GM21423 (cell line): ENCODE results near the gene NR1I2.

Experiments
- ATAC-seq: cut with Tn5 transposase; IDR thresholded peaks from one replicate; pipeline ENCODE4 v1.9.1; 2021; ENCODE audit warnings: mild to moderate bottlenecking, moderate library complexity; ENCODE audit not compliant: unreplicated experiment

The NR1I2 gene

DNA sequence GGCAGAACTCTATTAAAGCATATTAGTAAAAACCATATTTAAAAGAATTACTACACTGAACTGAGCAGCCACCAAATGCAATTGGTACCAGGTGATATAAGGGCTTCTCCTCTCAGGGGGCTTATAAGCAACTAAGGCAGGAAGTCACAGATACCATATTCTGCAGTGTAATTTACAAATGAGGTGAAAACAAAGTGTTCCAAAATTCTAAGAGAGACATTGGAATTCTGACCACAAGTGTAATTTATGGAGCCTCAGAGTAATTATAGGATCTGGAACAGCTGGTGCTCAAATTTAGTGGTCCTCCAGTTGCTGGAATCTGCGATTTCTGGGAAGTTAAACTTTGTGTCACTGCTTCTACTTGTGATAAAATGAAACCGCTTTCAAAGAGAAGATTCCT lies 3.1 kb upstream of the NR1I2 start:
- ATAC-seq = no peak

DNA sequence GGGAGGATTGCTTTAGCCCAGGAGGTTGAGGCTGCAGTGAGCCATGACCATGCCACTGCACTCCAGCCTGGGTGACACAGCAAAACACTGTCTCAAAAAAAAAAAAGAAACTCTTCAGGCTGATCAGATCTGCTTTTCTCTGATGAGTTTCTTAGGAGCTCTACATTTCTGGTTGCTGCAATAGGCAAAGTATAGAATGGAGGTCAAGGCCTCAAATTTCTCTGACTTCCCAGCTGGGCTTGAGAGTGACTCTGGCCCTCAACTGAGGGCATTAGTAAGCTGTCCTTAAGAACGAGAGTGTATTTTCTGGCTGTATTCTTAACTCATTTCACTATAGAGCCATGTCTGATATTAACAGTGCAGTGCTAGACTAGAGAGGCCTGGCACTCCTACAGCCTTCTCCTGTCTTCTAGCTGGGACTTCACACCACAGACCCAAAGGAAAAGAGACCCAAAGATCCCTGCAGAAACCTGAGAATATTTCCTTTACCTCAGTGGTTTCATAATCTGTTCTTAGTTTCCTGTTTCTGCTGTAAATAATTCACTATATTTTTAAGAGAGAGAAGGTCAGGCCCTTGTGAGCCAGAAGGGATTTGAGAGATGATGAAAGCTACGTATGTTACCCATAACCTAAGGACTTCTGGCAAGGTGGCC lies 2.0 kb upstream of the NR1I2 start:
- ATAC-seq = peak; percentile 92

DNA sequence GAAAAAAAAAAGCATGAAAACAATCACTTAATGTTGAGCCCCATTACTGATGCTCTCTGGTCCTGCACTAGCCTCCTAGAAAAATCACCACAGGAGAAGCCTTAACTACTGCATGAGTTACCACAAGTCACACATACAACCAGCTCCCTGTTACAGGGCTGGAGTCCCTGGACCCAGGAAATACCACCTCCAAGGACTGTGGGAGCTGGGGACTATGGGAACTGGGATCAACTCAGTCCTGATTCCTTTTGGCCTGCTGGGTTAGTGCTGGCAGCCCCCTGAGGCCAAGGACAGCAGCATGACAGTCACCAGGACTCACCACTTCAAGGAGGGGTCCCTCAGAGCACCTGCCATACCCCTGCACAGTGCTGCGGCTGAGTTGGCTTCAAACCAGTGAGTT lies 559 bp downstream of the NR1I2 start:
- ATAC-seq = no peak

DNA sequence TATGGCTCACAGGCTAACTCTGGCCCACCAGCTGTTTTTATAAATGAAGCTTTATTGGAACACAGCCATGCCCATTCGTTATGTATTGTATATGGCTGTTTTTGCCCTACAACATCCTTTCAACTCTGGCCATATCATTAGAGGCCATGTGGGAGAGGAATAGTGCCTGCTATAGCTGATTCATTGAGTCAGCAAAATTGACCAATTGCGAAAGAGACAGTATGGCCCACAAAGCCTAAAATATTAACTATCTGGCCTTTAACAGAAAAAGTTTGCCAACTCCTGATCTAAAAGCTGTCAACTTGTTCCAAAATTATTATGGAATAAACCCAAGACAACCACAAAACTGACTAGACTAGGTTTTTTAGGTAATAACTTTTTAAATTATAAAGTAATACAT lies 1.4 kb downstream of the NR1I2 start:
- ATAC-seq = no peak

DNA sequence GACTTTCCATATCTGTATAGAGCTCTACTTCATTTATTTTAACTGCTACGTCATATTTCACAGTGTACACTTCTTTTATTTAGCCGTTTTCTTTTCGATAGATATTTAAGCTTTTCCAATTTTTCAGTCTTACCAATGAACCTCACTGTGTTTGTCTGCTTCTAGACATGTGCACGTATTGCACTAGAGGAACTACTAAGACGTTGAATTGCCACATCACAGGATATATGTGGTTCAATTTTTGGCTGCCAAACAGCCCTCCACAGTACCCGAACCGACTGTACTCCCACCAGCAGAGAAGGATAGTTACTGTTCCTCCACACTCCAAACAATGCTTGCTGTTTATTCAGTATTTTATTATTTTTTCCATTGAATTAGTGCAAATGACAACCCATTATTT lies 2.0 kb downstream of the NR1I2 start:
- ATAC-seq = no peak

DNA sequence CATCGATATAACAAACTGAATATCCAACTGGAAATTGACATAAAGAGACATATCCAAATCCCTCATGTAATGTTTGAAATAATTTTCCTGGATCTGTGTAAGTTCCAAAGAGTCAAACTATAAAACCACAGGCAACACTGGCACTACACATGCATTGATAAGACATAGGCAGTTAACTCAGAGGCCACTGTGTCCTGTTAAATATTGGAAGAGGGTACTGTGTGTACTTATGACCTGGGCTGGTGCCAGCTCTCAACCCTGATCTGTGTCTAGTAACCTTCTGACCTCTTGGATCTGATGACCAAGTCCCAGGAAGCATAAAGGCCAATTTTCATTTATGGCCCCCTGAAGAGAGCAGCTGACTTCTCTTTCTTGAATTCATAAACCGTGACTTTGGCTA lies 4.5 kb downstream of the NR1I2 start:
- no peak for ATAC-seq

DNA sequence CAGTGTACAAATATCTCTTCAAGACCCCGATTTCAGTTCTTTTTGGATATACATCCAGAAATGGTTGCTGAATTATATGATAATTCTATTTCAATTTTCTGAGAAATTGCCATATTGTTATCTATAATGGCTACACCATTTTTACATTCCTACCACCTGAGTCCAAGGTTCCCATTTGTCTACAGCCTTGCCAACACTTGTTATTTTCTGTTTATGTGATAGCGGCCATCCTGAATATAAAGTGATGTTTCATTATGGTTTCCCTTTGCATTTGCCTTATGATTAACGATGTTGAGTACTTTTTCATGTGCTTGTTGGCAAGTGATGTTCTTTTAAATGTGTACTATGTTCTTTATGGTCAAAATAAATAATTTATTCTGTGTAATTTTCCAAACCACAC lies 8.5 kb downstream of the NR1I2 start:
- no peak for ATAC-seq

DNA sequence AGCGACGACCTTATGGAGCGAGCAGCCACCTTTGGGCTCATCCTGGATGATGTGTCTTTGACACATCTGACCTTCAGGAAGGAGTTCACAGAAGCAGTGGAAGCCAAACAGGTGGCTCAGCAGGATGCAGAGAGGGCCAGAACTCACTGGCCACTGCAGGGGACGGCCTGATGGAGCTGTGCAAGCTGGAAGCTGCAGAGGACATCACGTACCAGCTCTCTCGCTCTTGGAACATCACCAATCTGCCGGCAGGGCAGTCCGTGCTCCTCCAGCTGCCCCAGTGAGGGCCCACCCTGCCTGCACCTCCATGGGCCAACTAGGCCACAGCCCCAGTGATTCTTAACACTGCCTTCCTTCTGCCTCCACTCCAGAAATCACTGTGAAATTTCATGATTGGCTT lies 10.4 kb downstream of the NR1I2 start:
- no peak for ATAC-seq

DNA sequence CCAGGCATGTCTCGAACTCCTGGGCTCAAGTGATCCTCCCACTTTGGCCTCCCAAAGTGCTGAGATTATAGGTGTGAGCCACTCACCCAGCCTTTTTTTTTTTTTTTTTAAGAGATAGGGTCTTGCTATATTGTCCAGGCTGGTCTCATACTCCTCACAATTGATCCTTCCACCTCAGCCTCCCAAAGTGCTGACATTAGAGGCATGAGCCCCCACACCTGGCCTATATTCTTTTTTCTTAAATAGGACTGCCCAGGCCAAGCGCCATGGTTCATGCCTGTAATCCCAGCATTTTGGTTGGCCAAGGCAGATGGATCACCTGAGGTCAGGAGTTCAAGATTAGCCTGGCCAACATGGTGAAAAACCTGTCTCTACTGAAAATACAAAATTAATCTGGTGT lies 12.5 kb downstream of the NR1I2 start:
- no peak for ATAC-seq

DNA sequence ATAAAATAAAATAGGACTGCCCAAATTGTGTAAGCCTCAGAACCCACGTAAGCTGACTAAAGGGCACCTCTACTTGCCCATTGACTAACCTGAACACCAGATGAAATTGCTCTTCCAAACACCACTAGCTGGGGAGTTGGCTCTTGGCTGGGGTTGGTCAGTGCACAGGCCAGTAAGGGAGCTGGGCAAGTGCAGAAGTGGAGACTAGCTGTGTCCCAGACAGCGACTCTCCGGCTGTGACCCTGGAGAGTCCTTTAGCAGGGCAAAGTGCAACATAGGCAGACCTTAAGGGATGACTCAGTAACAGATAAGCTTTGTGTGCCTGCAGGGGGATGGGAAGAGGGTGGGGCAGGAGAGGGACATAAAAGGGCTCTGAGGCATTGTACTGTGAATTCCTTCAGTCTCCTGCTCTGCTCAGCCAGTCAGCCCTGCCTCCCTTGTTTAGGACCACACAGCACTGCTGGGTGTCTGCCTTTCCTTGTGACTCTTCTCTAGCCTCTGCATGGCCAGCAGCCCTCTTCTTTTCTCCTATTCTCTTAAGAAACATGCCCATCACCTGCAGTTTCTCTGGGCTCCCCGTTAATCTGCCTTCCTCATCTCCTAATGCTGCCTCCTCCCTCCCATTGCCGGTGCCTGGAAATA lies 13.2 kb downstream of the NR1I2 start:
- no peak for ATAC-seq

DNA sequence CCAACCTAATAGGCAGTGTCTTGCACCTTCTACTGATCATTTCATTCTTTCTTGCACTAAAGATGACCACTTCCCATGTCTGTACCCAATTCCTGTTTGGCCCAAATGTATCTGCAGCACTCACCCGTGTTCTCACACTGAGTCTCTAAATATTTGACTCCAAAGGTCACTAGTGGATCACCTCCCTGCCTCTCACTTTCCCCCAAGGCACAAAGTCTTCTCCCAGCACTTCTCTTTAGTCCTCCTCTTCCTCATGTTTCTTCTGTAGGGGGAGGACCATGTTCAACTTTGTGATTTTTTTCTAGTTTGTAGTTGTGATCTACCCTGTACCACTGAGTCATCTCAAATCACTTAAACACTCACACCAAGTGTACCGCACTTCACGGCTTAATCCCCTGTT lies 13.9 kb downstream of the NR1I2 start:
- ATAC-seq = no peak

DNA sequence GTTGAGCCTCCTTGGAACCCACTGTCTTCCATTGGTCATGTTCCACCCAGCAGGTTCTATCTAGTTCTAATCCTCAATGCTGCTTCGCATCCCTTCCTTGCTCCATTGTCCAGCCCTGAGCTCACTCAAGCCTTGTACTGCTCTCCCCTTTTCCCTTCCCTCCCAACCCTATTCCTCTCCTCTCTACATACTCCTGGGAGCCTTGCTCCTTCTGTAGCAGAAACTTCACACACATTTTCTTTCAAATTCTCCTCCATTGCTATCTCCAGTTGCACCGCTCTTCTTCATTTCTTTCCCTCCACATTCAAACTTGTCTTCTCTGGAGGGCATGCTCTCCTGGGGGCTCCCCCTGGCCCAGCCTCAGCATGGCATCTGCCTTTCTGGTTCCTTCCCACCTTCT lies 14.5 kb downstream of the NR1I2 start:
- no peak for ATAC-seq

DNA sequence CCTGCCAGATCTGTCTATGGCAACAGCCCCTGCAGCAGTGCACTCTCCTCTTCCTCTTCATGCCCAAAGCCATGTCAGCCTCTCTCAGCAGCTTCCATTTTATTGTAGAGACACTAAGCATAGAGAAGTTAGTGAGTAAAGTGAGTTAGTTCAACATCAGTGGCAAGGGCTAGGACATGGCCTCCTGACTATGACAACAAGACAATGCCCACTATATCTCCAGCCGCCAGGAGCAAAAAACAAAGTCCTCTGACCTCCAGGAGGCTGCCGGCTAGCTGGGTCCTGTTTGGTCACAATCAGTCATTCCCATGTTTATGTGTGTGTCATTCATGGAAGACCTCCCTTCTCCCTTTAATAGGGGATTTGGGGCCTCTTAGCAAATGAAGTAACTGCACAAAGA lies 14.9 kb downstream of the NR1I2 start:
- ATAC-seq = no peak

DNA sequence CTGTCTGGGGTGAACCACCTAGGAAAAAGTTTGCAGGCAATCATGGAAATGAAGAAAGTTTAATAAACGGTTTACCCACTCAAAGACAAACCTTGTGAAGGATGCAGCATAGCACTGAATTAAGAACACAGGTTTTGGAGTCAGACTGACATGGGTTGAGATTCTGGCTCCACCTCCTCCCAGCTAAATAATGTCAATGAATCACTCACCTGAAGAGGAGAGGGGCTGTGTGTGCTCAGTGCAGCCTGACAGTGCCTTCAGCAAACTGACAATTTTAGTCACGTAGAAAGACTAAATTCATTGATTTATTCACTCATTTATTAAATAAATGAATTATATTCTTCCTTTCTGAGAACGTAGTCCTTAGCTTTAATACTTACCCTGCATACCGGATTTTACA lies 18.9 kb downstream of the NR1I2 start:
- no peak for ATAC-seq

DNA sequence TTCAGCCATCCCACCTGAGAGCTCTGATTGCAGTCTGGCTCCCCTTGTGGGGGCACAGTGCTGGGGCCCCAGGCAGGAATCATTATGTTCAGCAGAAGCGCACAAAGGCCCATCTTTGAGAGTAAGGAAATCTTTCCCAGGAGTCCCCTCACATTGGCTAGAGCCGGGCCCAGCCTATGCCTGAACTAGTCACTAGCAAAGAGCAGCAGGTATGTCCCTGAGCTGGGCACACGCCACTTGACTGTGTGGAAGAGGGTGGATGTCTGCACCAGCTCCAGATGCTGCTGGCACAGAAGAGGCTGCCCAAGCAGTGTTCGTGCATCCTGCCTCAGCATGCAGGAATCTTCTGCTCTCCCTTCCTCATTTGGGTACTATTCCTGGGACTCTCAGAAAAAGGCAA lies 26.3 kb downstream of the NR1I2 start:
- ATAC-seq = no peak

DNA sequence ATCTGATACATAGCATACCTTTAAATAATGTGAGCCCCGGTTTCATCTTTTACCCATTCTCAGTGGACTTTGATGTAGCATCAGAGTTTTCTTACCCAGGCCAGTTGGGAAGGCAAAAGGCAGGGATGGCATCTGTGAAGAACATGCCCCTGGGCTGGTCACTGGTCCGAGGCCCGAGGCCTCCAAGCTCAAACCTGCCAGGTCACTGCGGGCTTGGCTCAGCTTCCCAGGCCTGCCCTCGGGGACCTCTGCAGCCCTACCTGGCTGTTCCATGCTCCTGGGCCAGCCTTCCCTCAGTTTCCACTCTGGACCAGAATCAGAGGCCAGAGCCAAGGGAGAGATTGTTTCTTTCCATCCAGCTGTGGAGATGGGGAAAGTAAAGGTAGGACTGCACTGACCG lies 26.9 kb downstream of the NR1I2 start:
- no peak for ATAC-seq

DNA sequence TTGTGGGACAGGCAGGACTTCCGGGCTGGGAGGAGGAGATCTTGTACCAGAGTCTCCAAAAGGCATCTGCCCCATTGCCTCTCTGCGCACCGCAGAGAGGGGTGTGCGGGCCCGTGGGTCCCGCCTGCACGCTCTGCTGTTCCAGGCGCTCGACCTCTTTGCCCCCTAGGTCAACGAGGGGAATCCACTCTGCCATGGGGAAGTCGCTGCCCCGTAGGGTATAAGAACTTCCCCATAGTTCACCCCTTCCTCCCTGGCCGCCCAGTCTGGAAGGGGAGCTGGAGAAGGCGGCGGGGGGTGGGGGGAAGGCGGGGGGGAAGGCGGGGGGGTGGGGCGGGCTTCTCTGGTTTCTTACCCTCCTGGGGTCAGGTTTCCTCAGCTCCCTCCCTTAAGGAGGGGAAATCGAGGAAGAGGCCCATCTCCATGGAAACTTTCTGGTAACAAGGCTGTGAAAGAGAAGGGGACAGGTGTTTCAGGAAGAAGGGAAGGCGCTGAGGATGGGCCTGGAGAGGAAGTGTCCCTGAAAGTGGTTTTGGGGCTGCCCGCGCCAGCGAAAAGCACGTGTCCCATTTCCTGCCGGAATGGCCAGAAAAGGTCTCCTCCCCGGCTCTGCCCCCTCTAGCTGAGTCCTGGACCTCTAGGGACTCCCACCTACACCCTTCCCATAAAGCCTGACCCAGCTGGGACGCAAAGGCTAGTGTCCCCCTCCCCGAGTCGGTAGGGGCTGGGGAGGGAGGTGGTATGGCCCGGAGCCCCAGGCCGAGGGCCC lies 27.5 kb downstream of the NR1I2 start:
- peak; percentile 29 for ATAC-seq

DNA sequence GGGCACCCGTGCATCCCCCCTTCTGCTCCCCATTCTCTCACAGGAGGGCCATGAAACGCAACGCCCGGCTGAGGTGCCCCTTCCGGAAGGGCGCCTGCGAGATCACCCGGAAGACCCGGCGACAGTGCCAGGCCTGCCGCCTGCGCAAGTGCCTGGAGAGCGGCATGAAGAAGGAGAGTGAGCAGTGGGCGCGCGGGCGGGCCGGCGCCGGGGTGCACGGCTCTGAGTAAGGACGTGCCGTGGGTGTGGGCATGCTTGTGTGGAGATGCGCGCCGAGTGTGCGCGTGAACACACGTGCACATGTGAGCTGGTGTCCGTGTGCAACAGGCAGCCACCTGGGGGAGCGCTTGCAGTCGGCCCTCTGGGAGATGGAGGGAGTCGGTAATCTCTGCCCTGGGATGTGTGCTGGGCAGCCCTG lies 28.1 kb downstream of the NR1I2 start:
- peak; percentile 76 for ATAC-seq

DNA sequence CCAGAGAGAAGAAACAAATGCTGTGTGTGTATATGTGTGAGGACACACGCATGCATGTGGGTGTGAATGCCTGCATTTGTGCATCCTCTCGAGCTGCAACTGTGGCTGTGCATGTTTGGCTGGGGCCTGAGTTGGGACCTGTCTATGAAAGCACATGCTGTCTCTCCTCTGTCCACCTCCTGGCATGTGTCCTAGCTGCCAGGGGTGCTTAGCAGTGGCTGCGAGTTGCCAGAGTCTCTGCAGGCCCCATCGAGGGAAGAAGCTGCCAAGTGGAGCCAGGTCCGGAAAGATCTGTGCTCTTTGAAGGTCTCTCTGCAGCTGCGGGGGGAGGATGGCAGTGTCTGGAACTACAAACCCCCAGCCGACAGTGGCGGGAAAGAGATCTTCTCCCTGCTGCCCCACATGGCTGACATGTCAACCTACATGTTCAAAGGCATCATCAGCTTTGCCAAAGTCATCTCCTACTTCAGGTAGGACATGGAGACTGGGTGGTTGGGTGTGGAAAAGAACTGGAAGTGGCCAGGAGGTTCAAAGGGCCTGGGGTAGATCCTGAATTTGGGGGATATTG lies 30.7 kb downstream of the NR1I2 start:
- ATAC-seq = no peak

DNA sequence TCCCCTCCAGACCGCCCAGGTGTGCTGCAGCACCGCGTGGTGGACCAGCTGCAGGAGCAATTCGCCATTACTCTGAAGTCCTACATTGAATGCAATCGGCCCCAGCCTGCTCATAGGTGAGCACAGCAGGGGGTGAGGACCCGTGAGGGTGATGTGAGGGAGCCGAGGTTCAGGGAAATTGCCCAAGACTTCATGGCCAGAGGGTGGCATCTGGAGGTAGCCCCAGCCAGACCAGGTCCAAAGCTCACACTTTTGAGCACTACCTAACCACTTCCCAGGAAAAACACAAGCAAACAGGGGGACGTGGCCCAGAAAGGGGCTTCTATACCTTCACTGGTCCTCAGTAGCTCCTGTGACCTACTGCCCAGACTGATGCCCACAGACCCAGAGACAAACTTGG lies 33.8 kb downstream of the NR1I2 start:
- no peak for ATAC-seq

DNA sequence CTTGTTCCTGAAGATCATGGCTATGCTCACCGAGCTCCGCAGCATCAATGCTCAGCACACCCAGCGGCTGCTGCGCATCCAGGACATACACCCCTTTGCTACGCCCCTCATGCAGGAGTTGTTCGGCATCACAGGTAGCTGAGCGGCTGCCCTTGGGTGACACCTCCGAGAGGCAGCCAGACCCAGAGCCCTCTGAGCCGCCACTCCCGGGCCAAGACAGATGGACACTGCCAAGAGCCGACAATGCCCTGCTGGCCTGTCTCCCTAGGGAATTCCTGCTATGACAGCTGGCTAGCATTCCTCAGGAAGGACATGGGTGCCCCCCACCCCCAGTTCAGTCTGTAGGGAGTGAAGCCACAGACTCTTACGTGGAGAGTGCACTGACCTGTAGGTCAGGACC lies 35.2 kb downstream of the NR1I2 start:
- ATAC-seq = no peak
